OCI-LY1 (cell line): ENCODE results near the gene ELMO1.

Experiments
- H2AFZ ChIP-seq: fragments of 200-600 bp; sonication (generic), shearing (Covaris generic); 2 replicates; pipeline ENCODE4 v1.6.0; 2014; ENCODE audit warnings: antibody characterized with exemption, mild to moderate bottlenecking, low read length
- H3F3A ChIP-seq: fragments of 200-600 bp; sonication (generic), shearing (Covaris generic); 2 replicates; pipeline ENCODE4 v1.6.0; 2014; ENCODE audit warnings: mild to moderate bottlenecking, antibody characterized with exemption, low read length, moderate library complexity; ENCODE audit not compliant: insufficient read depth
- H3K27ac ChIP-seq: fragments of 200-600 bp; sonication (generic); 2 replicates; pipeline ENCODE4 v1.5.1; 2014; ENCODE audit warnings: low read length, mixed run types, mild to moderate bottlenecking, low read depth; ENCODE audit not compliant: poor library complexity, severe bottlenecking
- H3K27me3 ChIP-seq: fragments of 200-600 bp; sonication (generic); 2 replicates; pipeline ENCODE4 v1.6.0; 2014; ENCODE audit warnings: antibody characterized with exemption, mild to moderate bottlenecking, low read length, moderate library complexity; ENCODE audit not compliant: insufficient read depth
- H3K36me3 ChIP-seq: fragments of 200-600 bp; sonication (generic); 2 replicates; pipeline ENCODE4 v1.6.1; 2014; ENCODE audit warnings: mild to moderate bottlenecking, antibody characterized with exemption, low read length, moderate library complexity, mixed read lengths; ENCODE audit not compliant: insufficient read depth
- H3K4me1 ChIP-seq: fragments of 200-600 bp; sonication (generic); 2 replicates; pipeline ENCODE4 v1.5.1; 2014; ENCODE audit warnings: mild to moderate bottlenecking, low read length, moderate library complexity; ENCODE audit not compliant: insufficient read depth, severe bottlenecking
- H3K4me2 ChIP-seq: fragments of 200-600 bp; sonication (generic), shearing (Covaris generic); 2 replicates; pipeline ENCODE4 v1.6.1; 2014; ENCODE audit warnings: low read length
- H3K4me3 ChIP-seq: fragments of 200-600 bp; sonication (generic); 2 replicates; pipeline ENCODE4 v1.5.1; 2014; ENCODE audit warnings: low read length, low read depth, mild to moderate bottlenecking, mixed read lengths; ENCODE audit not compliant: poor library complexity, severe bottlenecking
- H3K79me2 ChIP-seq: fragments of 200-600 bp; shearing (Covaris generic); 2 replicates; pipeline ENCODE4 v1.6.1; 2016; ENCODE audit warnings: mixed run types, low read length, mixed read lengths; ENCODE audit not compliant: insufficient read depth
- H3K9ac ChIP-seq: fragments of 200-600 bp; sonication (generic), shearing (Covaris generic); 2 replicates; pipeline ENCODE4 v1.6.1; 2014; ENCODE audit warnings: mild to moderate bottlenecking, low read length, mixed read lengths
- H3K9me2 ChIP-seq: fragments of 200-600 bp; sonication (generic), shearing (Covaris generic); 2 replicates; pipeline ENCODE4 v1.6.1; 2014; ENCODE audit warnings: low read depth, mild to moderate bottlenecking, low read length, mixed read lengths
- H3K9me3 ChIP-seq: fragments of 200-600 bp; shearing (Covaris generic); 2 replicates; pipeline ENCODE4 v1.6.1; 2014; ENCODE audit warnings: low read length, mixed read lengths
- H4K20me1 ChIP-seq: fragments of 200-600 bp; sonication (generic), shearing (Covaris generic); 2 replicates; pipeline ENCODE4 v1.6.0; 2016; ENCODE audit warnings: mild to moderate bottlenecking, low read length; ENCODE audit not compliant: insufficient read depth
- CTCF ChIP-seq: fragments of 200-600 bp; sonication (generic), shearing (Covaris generic); IDR thresholded peaks from 2 replicates; pipeline ENCODE4 v1.5.1; 2017; ENCODE audit warnings: mild to moderate bottlenecking, antibody characterized with exemption, low read length, moderate library complexity, mixed read lengths
- EZH2 ChIP-seq: fragments of 200-600 bp; sonication (generic), shearing (Covaris generic); IDR thresholded peaks from 2 replicates; pipeline ENCODE4 v1.8.0; 2017; ENCODE audit warnings: borderline replicate concordance, mixed run types, mild to moderate bottlenecking, antibody characterized with exemption, low read length, moderate library complexity, mixed read lengths

ELMO1 gene

GRCh38 chr7:37251222-37251621 is 197.4 kb downstream of the ELMO1 start:
- H3K9ac ChIP-seq = no peak overlapping the region
- H3K79me2 ChIP-seq = peaks cover 12% of the 10 kb centered on the region
- no peaks in the 10 kb centered on the region for H3K9me3 ChIP-seq
- H3K4me3 ChIP-seq = no peak overlapping the region
- H3K4me2 ChIP-seq = no peak overlapping the region
- H3F3A ChIP-seq = no peaks in the 10 kb centered on the region
- no peaks in the 10 kb centered on the region for H3K9me2 ChIP-seq
- no peaks in the 10 kb centered on the region for H3K27me3 ChIP-seq
- H2AFZ ChIP-seq = no peak overlapping the region
- H3K36me3 ChIP-seq = peaks cover 69% of the 10 kb centered on the region
- H4K20me1 ChIP-seq = no peaks in the 10 kb centered on the region
- no peaks in the 10 kb centered on the region for H3K4me1 ChIP-seq
- H3K27ac ChIP-seq = no peak overlapping the region
- TF ChIP-seq CTCF (no peak), EZH2 (no peak)

- Histone ChIP-seq H3K9ac (no peak overlapping the region), H3K27ac (no peak overlapping the region), H3K4me1 (no peaks in the 10 kb centered on the region), H3K9me2 (no peaks in the 10 kb centered on the region), H3K27me3 (no peaks in the 10 kb centered on the region), H3K4me3 (no peak overlapping the region), H3K79me2 (peaks cover 12% of the 10 kb centered on the region), H3K36me3 (peaks cover 65% of the 10 kb centered on the region), H3F3A (no peaks in the 10 kb centered on the region), H3K4me2 (no peak overlapping the region), H2AFZ (no peak overlapping the region), H3K9me3 (no peaks in the 10 kb centered on the region), H4K20me1 (no peaks in the 10 kb centered on the region)
- TF ChIP-seq CTCF (no peak), EZH2 (no peak)
Observed at GRCh38 chr7:37249240-37249639, 199.4 kb downstream of the ELMO1 start.

GRCh38 chr7:37248396-37248861 is 200.2 kb downstream of the ELMO1 start:
- H3K36me3 ChIP-seq = peaks cover 65% of the 10 kb centered on the region
- H3K27me3 ChIP-seq = no peaks in the 10 kb centered on the region
- no peaks in the 10 kb centered on the region for H4K20me1 ChIP-seq
- no peak overlapping the region for H3K4me2 ChIP-seq
- H3K79me2 ChIP-seq = peaks cover 12% of the 10 kb centered on the region
- TF ChIP-seq CTCF = no peak
- TF ChIP-seq EZH2 = no peak
- no peak overlapping the region for H3K9ac ChIP-seq
- H3F3A ChIP-seq = no peaks in the 10 kb centered on the region
- no peaks in the 10 kb centered on the region for H3K4me1 ChIP-seq
- H3K27ac ChIP-seq = no peak overlapping the region
- no peaks in the 10 kb centered on the region for H3K9me3 ChIP-seq
- H3K4me3 ChIP-seq = no peak overlapping the region
- no peak overlapping the region for H2AFZ ChIP-seq
- no peaks in the 10 kb centered on the region for H3K9me2 ChIP-seq
